Stimulated activated naive CD8-positive, alpha-beta T cell treated with anti-CD3 and anti-CD28 coated beads, Interleukin-15, Interleukin-2, amounts not matched to agents 100 U/mL and 50 U/mL, for 24 hours (primary cell): ENCODE results near the gene ANKH.
A peak's percentile ranks its signal among the peaks of the same experiment; 100 is the strongest.

ENCODE experiments used
- ATAC-seq: fragments of 150-1000 bp; cut with Tn5 transposase; one replicate; pipeline ENCODE4 v1.10.0; 2021
- DNase-seq: peaks from one replicate; pipeline ENCODE4 v3.0.0; 2021

Gene ANKH

DNA sequence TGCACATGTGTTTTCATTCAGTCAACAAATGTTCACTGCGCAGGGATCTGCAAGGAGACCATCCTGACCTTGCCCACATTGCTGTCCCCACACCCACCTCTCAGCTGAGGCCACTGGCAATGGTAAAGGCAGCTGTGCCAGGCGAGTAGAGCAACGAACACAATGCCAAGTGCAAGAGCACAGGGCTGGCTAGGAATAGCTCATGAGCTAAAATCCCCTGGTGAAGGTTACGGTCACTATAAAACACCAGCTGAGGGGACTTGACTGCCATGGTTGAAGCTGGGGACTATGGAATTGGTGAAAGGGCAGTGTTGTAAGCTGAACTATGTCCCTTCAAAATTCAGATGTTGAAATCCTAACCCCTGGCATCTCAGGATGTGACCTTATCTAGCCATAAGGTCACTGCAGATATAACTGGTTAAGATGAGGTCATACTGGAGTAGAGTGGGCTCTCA, 111.0 kb downstream of the ANKH start:
- DNase-seq, result no peak
- ATAC-seq, result no peak

GRCh38 chr5:14759744-14760547, 111.6 kb downstream of the ANKH start:
- ATAC-seq, result no peak

DNA sequence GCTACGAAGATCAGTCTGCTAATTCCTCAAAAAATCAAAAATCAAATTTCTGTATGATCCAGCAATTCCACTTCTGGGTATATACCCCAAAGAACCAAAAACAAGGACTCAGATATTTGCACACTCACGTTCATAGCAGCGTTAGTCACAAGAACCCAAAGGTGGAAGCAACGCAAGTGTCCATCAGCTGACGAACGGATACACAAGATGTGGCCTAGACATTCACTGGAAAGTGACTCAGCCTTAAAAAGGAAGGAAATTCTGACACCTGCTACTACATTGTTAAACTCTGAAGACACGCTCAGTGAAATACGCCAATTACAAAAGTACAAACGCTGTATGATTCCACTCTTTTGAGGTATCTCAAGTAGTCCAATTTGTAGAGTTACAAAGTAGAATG, 113.7 kb downstream of the ANKH start:
- ATAC-seq, result no peak
- no peak for DNase-seq

More at GRCh38 chr5:14759744-14760547, 111.6 kb downstream of the ANKH start:
- DNase-seq, result no peak

GRCh38 chr5:14756478-14756877, 115.1 kb downstream of the ANKH start:
- no peak for DNase-seq
- ATAC-seq, result no peak

- ATAC-seq, result no peak
- DNase-seq, result no peak
Measured at GRCh38 chr5:14753947-14754346, 117.6 kb downstream of the ANKH start.

- ATAC-seq, result no peak
- no peak for DNase-seq
Measured at GRCh38 chr5:14753292-14753691, 118.3 kb downstream of the ANKH start.

DNA sequence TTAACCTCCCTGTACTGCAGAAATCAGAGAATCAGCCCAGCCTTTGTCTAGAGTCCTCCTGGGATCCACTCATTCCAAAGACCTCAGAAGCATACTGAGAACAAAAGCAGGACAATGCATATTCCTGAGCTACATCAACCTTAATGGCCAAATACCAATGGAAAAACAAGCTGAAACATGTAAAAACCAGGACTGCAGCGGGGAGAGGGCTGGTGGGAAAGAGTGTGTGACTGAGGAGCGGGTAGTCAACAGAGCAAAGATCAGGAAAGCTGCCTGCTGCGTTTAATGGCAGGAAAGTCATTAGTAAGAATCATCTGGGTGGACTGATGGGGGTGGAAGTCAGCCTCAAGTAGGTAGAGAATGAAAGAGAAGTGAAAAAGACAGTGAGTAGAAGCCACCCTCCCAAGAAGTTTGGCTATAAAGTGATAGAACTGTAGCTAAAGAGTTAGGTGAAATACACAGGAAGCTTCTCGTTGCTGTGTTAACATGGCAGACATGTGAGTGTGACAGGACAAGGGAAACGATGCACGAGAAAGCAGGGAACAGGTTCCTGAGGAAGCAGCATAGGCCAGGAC, 119.0 kb downstream of the ANKH start:
- no peak for DNase-seq
- no peak for ATAC-seq

GRCh38 chr5:14750712-14751111, 120.9 kb downstream of the ANKH start:
- no peak for ATAC-seq
- no peak for DNase-seq

- DNase-seq, result no peak
- ATAC-seq, result no peak
Measured at GRCh38 chr5:14749579-14750101, 121.9 kb downstream of the ANKH start.

DNA sequence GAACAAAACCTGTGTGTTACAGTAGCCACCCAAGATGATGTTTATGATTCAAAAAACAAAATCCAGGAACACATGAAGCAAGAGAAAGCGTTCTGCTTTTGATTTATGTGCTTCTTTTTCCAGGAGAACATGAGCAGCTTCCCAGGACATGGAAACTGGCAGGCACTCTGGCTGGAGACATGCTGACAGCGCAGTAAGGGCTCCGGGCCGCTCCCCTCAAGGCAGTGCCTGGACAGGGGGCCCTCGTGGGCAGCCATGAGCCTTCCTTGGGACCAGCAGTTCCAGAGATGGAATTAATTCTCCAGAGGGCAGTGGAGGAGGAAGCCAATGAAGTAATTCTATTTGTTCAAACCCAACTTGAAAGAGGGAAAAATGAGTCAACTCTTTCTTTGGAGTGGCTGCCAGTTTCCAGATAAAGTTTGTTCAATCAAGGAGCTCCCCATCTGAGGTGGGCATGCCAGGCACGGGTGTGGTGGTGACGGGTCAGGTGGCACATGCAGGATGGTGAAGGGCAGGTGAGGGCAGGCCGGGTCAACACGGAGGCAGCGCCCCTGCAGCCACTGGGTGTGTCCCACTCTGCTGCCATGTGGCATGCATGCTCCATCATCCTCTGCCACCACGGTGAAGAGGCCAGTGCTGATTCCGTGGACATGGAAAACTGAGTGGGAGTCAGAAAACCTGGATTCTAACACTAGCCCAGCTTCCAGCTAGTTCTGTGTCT, 123.2 kb downstream of the ANKH start:
- DNase-seq, result no peak
- no peak for ATAC-seq

GRCh38 chr5:14745753-14746152, 125.8 kb downstream of the ANKH start:
- ATAC-seq (peak; percentile 25), DNase-seq (peak; percentile 15)

- no peak for ATAC-seq
- no peak for DNase-seq
Measured at GRCh38 chr5:14745188-14745563, 126.4 kb downstream of the ANKH start.

DNA sequence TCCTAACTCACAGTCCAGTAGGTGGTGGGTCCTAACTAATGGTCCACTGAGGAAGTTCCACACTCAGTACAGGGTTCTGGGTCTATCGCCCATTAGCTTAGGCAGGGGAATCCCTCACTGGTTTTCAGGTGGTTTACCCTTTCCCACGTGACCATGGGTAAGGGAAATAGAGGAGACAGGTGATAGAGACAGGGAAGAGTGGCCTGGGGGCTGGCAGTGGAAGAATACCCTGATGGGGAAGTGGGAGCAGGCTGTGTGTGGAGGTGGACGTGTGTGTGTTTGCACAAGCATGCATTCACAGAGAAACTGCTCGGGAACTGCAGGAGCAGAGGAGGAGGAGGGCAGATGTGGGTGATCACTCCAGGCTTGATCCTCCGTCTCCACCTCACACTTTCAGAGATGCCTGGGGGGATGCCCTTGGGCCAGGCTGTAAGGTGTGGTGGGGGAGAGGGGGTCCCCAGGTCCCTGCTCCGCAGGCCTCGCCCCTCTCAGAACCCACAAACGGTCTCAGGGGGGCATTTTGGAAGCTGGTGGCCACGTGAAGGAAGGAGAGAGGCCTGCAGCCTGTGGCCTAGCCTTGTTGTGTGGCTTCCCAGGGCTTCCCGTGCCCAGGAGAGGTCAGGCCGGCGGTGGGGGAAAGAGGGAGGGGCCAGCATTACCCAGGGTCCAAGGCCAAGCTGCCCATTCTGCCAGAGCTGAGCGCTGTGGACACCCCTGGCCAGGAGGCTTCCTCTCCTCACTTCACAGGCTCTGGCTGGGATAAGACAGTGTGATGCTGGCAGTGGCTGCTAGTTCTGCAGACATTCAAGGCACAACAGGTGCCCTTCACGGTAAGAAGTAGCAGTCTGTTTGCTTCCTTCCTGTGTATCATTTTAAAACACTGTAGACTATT, 127.0 kb downstream of the ANKH start:
- ATAC-seq (no peak), DNase-seq (no peak)

DNA sequence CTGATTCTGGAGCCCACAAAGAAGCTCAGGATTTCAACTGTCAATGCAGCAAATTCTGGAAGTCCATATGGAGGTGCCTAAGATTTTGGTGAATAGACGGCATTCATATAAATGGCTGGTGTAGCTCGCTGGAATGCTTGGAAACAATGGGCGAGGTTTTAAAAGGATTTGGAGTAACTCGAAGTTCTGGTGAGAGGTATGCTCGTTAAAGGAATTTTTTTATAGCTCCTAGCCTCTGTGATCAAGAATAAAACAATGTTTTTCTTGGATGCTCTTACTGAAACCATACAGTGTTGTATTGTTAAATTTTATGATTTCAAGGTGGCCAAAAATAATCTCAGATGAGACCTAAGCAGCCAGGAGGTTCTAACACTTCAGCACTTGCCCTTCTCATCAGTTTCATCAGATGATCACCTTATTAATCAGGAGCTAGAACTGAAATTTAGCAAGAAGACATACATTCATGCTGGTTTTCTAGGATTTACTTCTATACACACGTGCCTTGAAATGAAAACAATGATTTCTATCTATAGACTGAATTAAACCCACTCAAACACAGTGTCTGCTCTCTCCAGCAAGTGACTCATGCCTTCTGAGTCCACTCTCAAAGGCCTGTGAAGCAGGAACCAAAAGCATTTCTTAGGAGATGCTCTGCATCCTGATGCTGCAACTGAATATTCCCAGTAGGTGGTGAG, 127.8 kb downstream of the ANKH start:
- ATAC-seq (no peak), DNase-seq (no peak)

DNA sequence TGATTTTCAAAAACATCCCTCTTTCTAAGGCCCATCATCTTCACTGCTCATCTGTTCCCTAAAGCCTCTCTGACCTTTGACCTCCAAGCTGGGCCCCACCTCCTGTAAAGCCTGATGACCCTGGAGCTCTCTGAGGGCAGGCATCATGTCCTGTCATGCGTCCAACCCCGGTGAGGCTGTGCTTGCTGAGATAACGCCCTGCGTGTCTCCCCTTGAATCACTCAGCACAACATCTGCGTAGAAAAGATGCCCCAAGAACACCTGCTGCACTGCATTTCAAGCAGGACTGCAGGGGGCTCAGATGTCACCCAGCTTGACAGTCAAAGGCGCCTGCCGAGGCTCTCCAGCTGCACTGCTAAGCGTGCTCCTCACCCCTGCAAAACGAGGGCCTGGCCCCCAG, 129.1 kb downstream of the ANKH start:
- DNase-seq (no peak), ATAC-seq (no peak)

GRCh38 chr5:14741801-14742440, 129.7 kb downstream of the ANKH start:
- DNase-seq, result no peak
- ATAC-seq, result no peak

DNA sequence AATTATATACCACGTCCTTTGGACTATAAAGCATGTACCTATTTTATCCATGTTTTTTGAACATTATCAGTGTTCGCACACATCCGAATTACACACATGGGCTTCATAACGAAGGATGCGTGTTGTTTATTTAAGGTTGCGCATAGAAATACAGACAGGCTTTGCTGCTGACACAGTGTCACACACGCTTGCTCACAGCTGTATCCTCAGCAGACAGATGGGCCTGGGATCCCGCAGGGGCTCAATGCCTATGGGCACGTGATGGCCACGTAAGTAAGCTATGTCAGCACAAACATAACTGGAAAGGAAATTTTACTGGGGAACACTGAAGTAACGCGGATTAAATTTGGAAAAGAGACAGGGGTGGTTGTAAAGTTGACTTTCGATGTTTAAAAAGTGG, 130.4 kb downstream of the ANKH start:
- ATAC-seq (no peak), DNase-seq (no peak)

- DNase-seq, result no peak
- ATAC-seq, result no peak
Measured at GRCh38 chr5:14739981-14740380, 131.6 kb downstream of the ANKH start.

GRCh38 chr5:14739538-14739937, 132.0 kb downstream of the ANKH start:
- DNase-seq (no peak), ATAC-seq (no peak)

DNA sequence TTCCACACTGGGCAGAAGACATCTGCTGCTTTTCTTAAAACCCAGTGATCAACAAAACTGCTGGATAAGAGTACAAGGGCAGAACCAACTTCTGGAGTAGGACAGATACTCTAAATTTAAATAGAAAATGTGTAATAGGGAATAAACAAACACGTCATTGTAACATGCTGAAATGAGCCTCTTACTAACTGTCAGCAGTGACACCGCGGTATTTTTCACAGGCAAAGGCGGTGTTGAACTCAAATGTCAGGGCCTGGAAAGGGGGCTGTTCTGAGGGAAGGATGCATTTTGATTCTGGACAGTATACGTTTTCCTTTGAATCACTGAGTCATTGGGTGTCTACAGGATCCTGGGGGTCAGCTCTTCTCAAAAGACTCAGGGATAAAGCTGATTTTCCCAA, 133.5 kb downstream of the ANKH start:
- DNase-seq (no peak), ATAC-seq (no peak)

DNA sequence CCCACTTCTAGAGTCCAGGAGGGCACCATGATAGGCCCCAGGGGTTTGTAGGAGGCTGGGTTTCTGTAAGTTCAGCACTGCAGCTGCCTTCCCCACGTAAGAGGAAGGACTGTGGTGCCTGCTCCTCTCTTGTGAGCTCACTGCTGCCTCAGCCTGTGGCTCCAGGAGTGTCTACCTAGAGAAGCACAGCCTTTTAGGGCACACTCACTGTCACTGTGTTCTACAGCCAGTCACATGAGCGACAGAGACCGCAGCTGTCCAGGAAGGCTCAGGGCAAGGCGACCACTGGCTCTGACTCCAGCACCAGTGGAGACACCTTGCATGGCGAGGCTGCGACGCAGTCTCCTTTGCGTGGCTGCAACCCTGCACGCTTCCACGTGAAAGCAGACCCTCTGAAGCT, 134.3 kb downstream of the ANKH start:
- DNase-seq, result no peak
- ATAC-seq, result no peak
